Large intestine (tissue), 3 donors: ENCODE results near the gene MXRA7. TPM values are rescaled to one million over a fixed set of nuclear protein-coding genes. Genes with fewer than 3 reads are reported as not detected.
"Not testable (repeated sequence)": the region's sequence is repeated elsewhere in the genome, so short reads cannot be mapped to it uniquely, and the experiment has no call there.

Experiments used
- DNase-seq, 2 donors: peaks; one replicate each; pipeline versions ENCODE4 v3.0.0 to v3.0.0-alpha.2; 2013
- H3K27ac ChIP-seq: one replicate; pipeline ENCODE4 v1.5.1; 2013; ENCODE audit warnings: low read length
- H3K27me3 ChIP-seq: 2 replicates; pipeline ENCODE4 v1.6.1; 2013; ENCODE audit warnings: low read length; ENCODE audit not compliant: control insufficient read depth, insufficient read depth
- H3K36me3 ChIP-seq: 2 replicates; pipeline ENCODE4 v1.6.1; 2013; ENCODE audit warnings: low read length; ENCODE audit not compliant: control insufficient read depth, insufficient read depth
- H3K4me1 ChIP-seq: one replicate; pipeline ENCODE4 v1.6.1; 2013; ENCODE audit warnings: low read length; ENCODE audit not compliant: control insufficient read depth, insufficient read depth
- H3K4me3 ChIP-seq: one replicate; pipeline ENCODE4 v1.5.1; 2013; ENCODE audit warnings: low read length
- H3K9me3 ChIP-seq: one replicate; pipeline ENCODE4 v1.6.1; 2013; ENCODE audit warnings: mild to moderate bottlenecking, low read depth, low read length, moderate library complexity; ENCODE audit not compliant: control insufficient read depth
- WGBS: methylation state at CpG from one replicate; pipeline ENCODE4 v1.1.5; 2013; ENCODE audit warnings: low lambda C conversion rate; ENCODE audit not compliant: insufficient coverage; 5-methylcytosine and 5-hydroxymethylcytosine counted together
- polyA plus RNA-seq: library from polyadenylated mRNA; unstranded; fragments of 120-200 nt; gene quantifications from one replicate; pipeline ENCODE4 v1.2.1, GENCODE V29; 2013

MXRA7 gene
- polyA plus RNA-seq, 1 donor: 55.5 TPM

DNA sequence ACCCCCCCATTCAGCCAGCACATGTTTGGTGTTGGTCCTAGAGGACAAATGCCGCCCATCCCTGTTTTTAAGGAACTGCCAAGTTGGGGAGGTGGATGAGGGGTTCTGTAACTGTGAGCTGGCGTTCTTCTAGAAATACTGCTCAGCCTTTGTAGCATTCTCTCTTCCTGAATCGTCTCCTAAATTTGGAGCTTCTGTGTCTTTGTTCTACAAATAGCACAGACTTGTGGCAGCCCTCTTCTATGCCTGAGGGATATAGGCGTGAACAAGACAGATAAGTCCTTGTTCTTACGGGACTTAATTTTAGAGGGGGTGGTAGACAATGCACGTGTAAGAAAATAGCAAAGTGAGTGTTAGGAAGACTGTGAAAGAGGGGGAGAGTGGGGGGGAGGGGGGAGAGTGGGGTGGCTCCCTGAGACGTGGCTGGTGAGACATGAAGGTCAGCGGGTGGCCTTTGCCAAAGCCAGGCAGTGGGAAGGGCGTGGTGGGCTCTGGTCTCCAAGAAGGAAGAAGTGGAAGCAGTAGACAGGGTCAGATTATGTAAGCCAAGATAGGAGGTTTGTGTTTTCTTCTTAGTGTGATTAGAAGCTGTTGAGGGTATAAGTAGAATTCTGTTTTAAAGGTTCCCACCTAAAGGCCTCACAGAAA, 37.1 kb upstream of the MXRA7 start:
- DNase-seq: no peak
- peaks cover 38% of the 10 kb centered on the region for H3K36me3 ChIP-seq
- H3K27me3 ChIP-seq: no peaks in the 10 kb centered on the region
- H3K9me3 ChIP-seq: no peaks in the 10 kb centered on the region
- H3K27ac ChIP-seq: no peak overlapping the region
- 100% methylated on average over 3 of the region's 9 CpGs for WGBS
- no peaks in the 10 kb centered on the region for H3K4me1 ChIP-seq
- no peak overlapping the region for H3K4me3 ChIP-seq

DNA sequence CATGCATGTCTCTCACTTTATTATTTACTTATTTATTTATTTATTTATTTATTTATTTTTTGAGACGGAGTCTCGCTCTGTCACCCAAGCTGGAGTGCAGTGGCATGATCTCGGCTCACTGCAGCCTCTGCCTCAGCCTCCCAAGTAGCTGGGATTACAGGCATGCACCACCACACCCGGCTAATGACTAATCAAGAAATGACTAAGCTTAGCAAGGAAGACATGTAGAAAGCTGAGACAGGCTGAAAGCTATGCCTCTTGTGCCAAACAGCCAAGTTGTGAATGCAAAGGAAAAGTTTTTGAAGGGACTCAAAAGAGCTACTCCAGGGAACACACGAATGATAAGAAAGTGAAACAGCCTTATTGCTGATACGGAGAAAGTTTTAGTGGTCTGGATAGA, 35.0 kb upstream of the MXRA7 start:
- not testable (repeated sequence) for DNase-seq, H3K9me3 ChIP-seq, H3K4me1 ChIP-seq, H3K4me3 ChIP-seq, H3K27me3 ChIP-seq, H3K27ac ChIP-seq
- H3K36me3 ChIP-seq: peaks cover 43% of the 10 kb centered on the region
- 90% methylated on average over 2 of the region's 6 CpGs for WGBS

DNA sequence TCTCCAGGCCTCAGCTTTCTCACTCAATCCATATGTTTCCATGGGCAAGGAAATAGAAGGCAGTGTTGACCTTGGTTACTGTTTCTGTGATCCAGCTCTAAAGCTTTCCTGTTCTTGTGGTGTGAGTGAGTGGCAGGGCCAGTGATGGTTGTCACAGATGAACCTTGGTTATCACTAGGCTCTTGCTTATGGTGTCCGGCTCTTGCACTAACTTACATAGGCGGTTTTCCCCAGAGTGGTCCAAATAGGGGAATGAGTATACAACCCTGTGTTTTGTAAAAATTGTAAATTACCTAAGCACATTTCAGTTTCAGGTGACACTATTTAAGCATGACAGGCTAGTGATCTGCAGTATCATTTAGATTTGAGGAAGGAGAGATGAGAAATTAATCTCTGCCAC, 34.0 kb upstream of the MXRA7 start:
- H3K4me1 ChIP-seq: no peaks in the 10 kb centered on the region

DNA sequence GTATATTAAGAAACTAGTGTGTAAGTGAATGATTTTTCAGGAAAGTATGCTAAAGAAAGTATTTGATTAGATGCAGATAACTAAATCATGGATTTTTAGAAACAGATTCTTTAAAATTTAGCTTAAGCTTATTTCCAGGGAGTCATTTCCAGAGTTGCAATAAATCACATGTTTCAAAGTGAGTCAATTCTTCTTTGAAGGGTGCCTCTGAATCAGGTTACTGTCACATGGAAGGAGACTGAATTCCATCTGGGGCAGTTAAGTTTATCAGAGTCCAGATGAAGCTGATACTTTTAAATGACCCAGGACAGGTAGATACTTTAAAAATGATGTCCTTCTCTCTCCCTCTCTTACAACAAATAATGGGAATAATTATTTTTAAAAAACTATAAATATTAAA, 32.2 kb upstream of the MXRA7 start:
- Histone ChIP-seq H3K27ac (peak overlapping the region; percentile 64), H3K27me3 (no peaks in the 10 kb centered on the region), H3K4me1 (no peaks in the 10 kb centered on the region), H3K36me3 (peaks cover 43% of the 10 kb centered on the region), H3K9me3 (no peaks in the 10 kb centered on the region), H3K4me3 (no peak overlapping the region)
- peak; percentile 33 to 59 for DNase-seq

More for the DNA sequence above, 34.0 kb upstream of the MXRA7 start:
- H3K27me3 ChIP-seq: no peaks in the 10 kb centered on the region
- no peak overlapping the region for H3K4me3 ChIP-seq
- DNase-seq: no peak
- WGBS: no CpG with 5 or more reads among the region's 2 CpGs
- H3K36me3 ChIP-seq: peaks cover 43% of the 10 kb centered on the region
- no peaks in the 10 kb centered on the region for H3K9me3 ChIP-seq
- H3K27ac ChIP-seq: no peak overlapping the region

DNA sequence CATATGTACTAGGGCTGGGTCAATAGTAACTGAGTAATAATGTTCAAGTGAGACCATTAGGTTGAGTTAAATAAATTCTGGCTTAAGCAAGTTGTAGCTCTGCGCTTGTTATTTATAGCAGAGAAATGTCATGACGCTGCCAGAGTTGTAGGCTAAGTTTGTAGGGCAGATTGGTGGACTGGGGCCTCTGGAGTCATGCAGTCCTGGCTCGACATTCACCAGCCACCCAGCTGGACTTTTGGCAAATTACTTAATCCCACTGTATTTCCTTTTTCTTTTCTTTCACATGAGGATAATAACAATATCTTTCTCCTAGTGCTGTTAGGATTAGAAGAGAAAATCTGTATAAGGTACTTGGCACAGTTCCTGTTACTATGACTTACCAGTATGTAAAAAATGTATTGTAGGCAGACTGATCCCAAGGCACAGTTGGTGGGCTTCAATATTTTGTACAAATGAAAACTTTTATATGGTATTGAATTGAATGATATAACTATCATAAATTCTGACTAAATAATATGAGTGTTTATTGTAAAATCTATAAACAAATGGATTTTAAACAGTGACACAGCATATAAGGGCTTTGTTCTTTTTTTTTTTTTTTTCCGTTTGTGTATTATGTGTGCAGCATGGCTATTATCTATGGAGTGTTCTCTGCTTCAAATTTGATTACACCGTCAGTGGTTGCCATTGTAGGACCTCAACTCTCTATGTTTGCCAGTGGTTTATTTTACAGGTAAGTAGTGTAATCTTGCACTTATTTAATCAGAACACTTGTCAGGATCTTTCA, 29.8 kb upstream of the MXRA7 start:
- H3K9me3 ChIP-seq: no peaks in the 10 kb centered on the region
- no peaks in the 10 kb centered on the region for H3K27me3 ChIP-seq
- no peak for DNase-seq
- no peak overlapping the region for H3K4me3 ChIP-seq
- H3K36me3 ChIP-seq: peaks cover 32% of the 10 kb centered on the region
- H3K4me1 ChIP-seq: no peaks in the 10 kb centered on the region
- WGBS: 80% methylated on average over 2 of the region's 5 CpGs
- no peak overlapping the region for H3K27ac ChIP-seq

DNA sequence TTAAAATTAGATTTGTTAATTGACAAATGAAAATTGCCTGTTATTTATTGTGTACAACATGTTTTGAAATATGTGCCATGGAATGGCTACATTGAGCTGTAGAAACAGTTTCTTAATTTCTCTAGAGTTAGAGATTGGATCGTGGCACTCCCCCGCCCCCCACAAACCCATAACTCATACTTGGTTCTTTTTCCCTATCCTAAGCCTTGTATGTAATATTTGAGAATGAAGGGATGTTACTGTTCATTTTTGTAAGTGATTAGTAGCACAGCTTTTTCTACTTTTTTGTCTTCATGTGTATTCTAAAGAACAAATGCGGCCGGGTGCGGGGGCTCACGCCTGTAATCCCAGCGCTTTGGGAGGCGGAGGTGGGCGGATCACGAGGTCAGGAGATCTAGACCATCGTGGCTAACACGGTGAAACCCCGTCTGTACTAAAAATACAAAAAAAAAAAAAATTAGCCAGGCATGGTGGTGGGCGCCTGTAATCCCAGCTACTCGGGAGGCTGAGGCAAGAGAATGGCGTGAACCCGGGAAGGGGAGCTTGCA, 28.9 kb upstream of the MXRA7 start:
- no CpG with 5 or more reads among the region's 17 CpGs for WGBS
- peaks cover 29% of the 10 kb centered on the region for H3K36me3 ChIP-seq
- H3K4me1 ChIP-seq, H3K9me3 ChIP-seq, H3K27ac ChIP-seq, DNase-seq, H3K4me3 ChIP-seq, H3K27me3 ChIP-seq: not testable (repeated sequence)

DNA sequence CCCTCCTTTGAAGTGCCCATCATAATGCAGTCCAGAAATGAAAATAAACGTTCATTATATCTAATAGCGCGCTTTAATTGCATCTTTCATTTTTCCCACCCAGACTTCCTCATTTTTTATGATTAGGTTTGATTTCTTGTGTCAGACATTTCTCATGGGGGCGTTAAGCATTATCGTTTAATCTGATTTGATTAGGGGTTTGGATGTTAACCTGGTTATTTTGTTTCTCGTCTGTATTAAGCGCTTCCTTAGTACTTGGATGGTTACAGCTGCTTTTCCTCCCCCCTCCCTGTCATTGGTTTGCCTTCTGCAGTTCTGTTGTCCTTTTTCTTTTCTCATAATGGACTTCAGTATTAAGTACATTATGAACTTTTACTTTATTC, 27.7 kb upstream of the MXRA7 start:
- H3K36me3 ChIP-seq: peaks cover 31% of the 10 kb centered on the region
- H3K4me1 ChIP-seq: peaks cover 12% of the 10 kb centered on the region
- peak in 1 of 2 donors; percentile 33 for DNase-seq
- H3K27me3 ChIP-seq: no peaks in the 10 kb centered on the region
- peak overlapping the region; percentile 98 for H3K4me3 ChIP-seq
- WGBS: 3% methylated on average over 6 of the region's 7 CpGs
- H3K27ac ChIP-seq: peak overlapping the region; percentile 98
- no peaks in the 10 kb centered on the region for H3K9me3 ChIP-seq

DNA sequence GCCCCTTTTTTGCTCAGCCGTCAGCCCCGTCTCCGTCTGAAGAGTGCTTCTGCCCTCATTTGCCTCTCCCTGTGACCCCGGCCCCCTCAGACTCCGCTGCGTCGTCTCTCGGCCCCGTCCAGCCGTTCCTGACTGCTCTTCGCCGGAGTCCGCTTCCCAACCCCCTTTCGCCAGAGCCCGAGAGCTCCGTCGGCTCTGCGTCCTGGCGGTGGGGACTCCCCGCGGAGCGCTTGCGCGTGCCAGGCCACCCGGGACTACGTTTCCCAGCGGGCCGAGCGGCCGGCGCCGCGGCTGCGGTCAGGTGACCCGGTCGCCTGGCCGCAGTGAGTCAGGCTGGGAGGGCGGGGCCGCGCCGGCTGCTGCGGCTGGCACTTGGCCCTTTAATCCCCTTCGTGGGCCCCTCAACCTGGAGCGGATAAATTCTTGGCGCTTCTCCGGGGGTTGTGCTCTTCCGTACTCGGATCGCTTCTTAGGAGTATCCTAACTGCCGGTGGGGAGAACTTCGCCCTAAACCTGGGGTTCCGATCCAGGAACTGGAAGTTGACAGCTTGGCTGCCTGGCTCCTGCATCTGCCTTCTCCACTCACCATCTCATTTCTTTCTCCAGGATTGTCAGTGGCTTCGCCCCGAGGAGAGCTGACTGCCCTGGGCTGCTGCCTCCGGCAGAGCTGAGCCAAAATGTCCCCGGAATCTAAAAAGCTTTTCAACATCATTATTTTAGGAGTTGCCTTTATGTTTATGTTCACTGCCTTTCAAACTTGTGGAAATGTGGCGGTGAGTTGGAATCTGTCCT, 27.1 kb upstream of the MXRA7 start, which contains the start of gene MFSD11:
MFSD11 (plus strand) TSS at position 444 of the 792 bp plus-strand sequence; CDS start at position 678, 234 bp downstream.
- Histone ChIP-seq H3K27ac (peak within 1 kb of the TSS; percentile 98), H3K36me3 (peaks cover 37% of the 10 kb centered on the region), H3K9me3 (no peaks in the 10 kb centered on the region), H3K27me3 (no peaks in the 10 kb centered on the region), H3K4me3 (peak within 1 kb of the TSS; percentile 98), H3K4me1 (peaks cover 15% of the 10 kb centered on the region)
- peak; percentile 97 to 98 for DNase-seq
- 0% methylated on average over 1 of the region's 57 CpGs for WGBS

DNA sequence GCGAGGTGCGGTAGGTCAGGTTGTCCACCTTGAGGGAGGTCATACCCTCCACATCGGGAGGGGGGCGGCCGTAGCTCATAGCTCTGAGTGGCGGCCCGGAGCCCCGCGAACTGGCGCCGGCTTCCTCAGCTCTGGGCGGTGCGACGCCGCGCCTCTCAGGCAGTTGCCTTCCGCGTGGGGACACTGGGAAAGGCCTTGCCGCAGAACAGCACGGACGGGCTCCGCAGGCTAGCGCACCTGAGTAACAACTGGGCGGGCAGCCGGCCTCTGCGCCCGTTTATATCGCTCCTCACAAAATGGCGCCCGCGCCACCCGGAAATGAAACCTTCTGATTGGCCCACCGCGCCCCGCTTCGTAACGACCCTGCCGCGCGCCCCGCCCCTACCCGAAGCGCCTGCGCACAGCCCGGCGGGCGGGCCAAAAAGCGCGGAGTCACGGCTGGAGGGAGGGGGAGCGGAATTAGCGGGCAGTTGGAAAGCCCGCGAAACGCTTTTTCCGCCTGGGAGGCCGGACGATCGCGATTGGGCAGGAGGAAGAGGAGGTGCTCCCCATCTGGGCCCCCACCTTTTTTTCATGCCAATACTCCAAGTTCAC, 26.4 kb upstream of the MXRA7 start, which contains the start of gene SRSF2:
SRSF2 (minus strand) TSS at position 250 of the 594 bp plus-strand sequence; CDS start at position 79, 171 bp downstream.
- WGBS: no CpG with 5 or more reads among the region's 60 CpGs
- no peaks in the 10 kb centered on the region for H3K9me3 ChIP-seq
- no peaks in the 10 kb centered on the region for H3K27me3 ChIP-seq
- peak; percentile 98 to 99 for DNase-seq
- peaks cover 39% of the 10 kb centered on the region for H3K36me3 ChIP-seq
- peak within 1 kb of the TSS; percentile 98 for H3K4me3 ChIP-seq
- peak within 1 kb of the TSS; percentile 98 for H3K27ac ChIP-seq
- H3K4me1 ChIP-seq: peaks cover 17% of the 10 kb centered on the region
